NT2/D1 (cell line): ENCODE measurements around the gene ANAPC16.

Experiments used
- DNase-seq: peaks from one replicate; pipeline ENCODE4 v3.0.0-alpha.2; 2011; ENCODE audit warnings: low read depth, low spot score
- H3K27me3 ChIP-seq: 2 replicates; pipeline ENCODE4 v1.6.0; 2011; ENCODE audit warnings: mild to moderate bottlenecking; ENCODE audit not compliant: insufficient read length, insufficient read depth
- H3K36me3 ChIP-seq: 2 replicates; pipeline ENCODE4 v1.6.1; 2011; ENCODE audit warnings: mild to moderate bottlenecking, low read length, mixed read lengths; ENCODE audit not compliant: insufficient read depth, insufficient read length
- H3K4me1 ChIP-seq: 2 replicates; pipeline ENCODE4 v1.5.1; 2011; ENCODE audit not compliant: insufficient read depth, insufficient read length
- H3K4me3 ChIP-seq: 2 replicates; pipeline ENCODE4 v1.5.1; 2011; ENCODE audit warnings: low read depth; ENCODE audit not compliant: insufficient read length
- H3K9ac ChIP-seq: 2 replicates; pipeline ENCODE4 v1.6.0; 2011; ENCODE audit warnings: low read depth; ENCODE audit not compliant: insufficient read length
- H3K9me3 ChIP-seq: 2 replicates; pipeline ENCODE4 v1.5.1; 2011; ENCODE audit warnings: mild to moderate bottlenecking, low read length; ENCODE audit not compliant: insufficient read depth
- SUZ12 ChIP-seq: IDR thresholded peaks from 2 replicates; pipeline ENCODE4 v1.6.1; 2011; ENCODE audit not compliant: insufficient read length, insufficient read depth; ENCODE audit errors: extremely low read depth
- YY1 ChIP-seq: IDR thresholded peaks from 2 replicates; pipeline ENCODE4 v1.6.1; 2011; ENCODE audit not compliant: insufficient read length, insufficient read depth
- ZNF274 ChIP-seq: IDR thresholded peaks from 2 replicates; pipeline ENCODE4 v1.6.1; 2011; ENCODE audit warnings: mild to moderate bottlenecking, low read depth, low read length

Gene ANAPC16

GRCh38 chr10:72215611-72216549, at the start of gene ANAPC16, which contains the start of gene ASCC1:
TSS of gene ANAPC16 (plus strand) at chr10:72216012. CDS start at chr10:72223915, 7,903 bp downstream.
TSS of gene ASCC1 (minus strand) at chr10:72216276. CDS start at chr10:72213298, 2,978 bp downstream.
- Histone ChIP-seq H3K4me1 (no peaks in the 10 kb centered on the region), H3K4me3 (peak within 1 kb of the TSS; percentile 78), H3K9me3 (no peaks in the 10 kb centered on the region), H3K27me3 (no peaks in the 10 kb centered on the region), H3K9ac (peak within 1 kb of the TSS; percentile 85), H3K36me3 (peaks cover 13% of the 10 kb centered on the region)
- peak; percentile 74 for DNase-seq
- TF ChIP-seq YY1 (no peak), ZNF274 (no peak), SUZ12 (no peak)

DNA sequence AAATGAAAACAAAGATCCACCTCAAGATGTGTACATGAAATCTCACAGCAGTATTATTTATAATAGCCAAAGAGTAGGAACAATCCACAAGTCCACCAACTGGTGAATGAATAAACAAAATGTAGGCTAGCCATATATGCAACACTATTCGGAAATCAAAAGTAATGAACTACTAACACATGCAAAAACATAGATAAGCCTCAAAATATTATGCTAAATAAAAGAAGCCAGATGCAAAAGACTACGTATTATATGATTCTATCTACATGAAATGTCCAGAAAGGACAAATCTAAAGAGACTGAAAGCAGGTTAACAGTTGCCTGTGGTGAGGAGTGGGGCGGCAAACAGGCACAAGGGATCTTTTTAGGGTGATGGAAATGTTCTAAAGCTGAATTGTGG, 48.7 kb upstream of the ANAPC16 start:
- Histone ChIP-seq H3K4me3 (no peak overlapping the region), H3K9ac (no peak overlapping the region), H3K9me3 (no peaks in the 10 kb centered on the region), H3K27me3 (no peaks in the 10 kb centered on the region), H3K4me1 (no peaks in the 10 kb centered on the region), H3K36me3 (no peaks in the 10 kb centered on the region)
- TF ChIP-seq YY1: no peak
- no peak for TF ChIP-seq ZNF274
- TF ChIP-seq SUZ12: no peak
- DNase-seq: no peak

DNA sequence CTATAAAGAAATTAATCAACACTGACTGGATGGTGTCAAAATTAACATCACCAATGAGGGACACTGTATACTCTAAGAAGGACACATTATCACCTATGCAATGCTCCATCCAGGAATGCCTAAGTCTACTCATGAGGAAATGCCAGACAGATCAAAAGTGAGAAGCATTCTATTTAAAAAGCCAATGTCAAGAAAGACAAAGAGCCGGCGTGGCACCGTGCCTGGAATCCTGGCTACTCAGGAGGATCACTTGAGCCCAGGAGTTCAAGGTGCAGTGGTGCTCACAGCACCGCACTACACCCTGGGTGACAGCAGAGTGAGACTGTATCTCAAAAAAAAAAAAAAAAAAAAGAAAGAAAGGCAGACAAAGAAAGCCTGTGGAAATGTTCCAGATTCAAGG, 45.5 kb upstream of the ANAPC16 start:
- H3K9ac ChIP-seq: no peak overlapping the region
- H3K9me3 ChIP-seq: no peaks in the 10 kb centered on the region
- no peaks in the 10 kb centered on the region for H3K27me3 ChIP-seq
- no peaks in the 10 kb centered on the region for H3K36me3 ChIP-seq
- H3K4me3 ChIP-seq: no peak overlapping the region
- TF ChIP-seq YY1: no peak
- no peak for TF ChIP-seq SUZ12
- no peak for TF ChIP-seq ZNF274
- no peak for DNase-seq
- no peaks in the 10 kb centered on the region for H3K4me1 ChIP-seq

GRCh38 chr10:72170733-72171132, 45.1 kb upstream of the ANAPC16 start:
- Histone ChIP-seq H3K9ac (no peak overlapping the region), H3K9me3 (no peaks in the 10 kb centered on the region), H3K4me1 (no peaks in the 10 kb centered on the region), H3K4me3 (no peak overlapping the region), H3K36me3 (no peaks in the 10 kb centered on the region), H3K27me3 (no peaks in the 10 kb centered on the region)
- TF ChIP-seq SUZ12 (no peak), YY1 (no peak), ZNF274 (no peak)
- no peak for DNase-seq

DNA sequence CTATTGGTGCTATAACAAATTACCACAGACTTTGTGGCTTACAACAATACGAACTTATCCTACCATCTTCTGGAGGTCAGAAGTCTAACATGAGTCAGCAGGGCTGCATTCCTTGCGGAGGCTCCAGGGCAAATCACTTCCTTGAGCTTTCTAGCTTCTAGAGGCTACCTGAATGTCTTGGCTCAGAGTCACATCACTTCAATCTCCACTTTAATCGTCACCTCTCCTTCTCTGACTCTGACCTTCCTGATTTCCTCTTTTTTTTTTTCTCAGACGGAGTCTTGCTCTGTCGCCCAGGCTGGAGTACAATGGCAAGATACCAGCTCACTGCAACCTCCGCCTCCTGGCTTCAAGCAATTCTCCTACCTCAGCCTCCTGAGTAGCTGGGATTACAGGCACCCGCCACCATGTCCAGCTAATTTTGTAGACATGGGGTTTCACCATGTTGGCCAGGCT, 44.6 kb upstream of the ANAPC16 start:
- H3K9me3 ChIP-seq: no peaks in the 10 kb centered on the region
- H3K27me3 ChIP-seq: no peaks in the 10 kb centered on the region
- DNase-seq: peak; percentile 3
- H3K36me3 ChIP-seq: no peaks in the 10 kb centered on the region
- no peaks in the 10 kb centered on the region for H3K4me1 ChIP-seq
- no peak overlapping the region for H3K9ac ChIP-seq
- TF ChIP-seq SUZ12: no peak
- TF ChIP-seq ZNF274: no peak
- no peak for TF ChIP-seq YY1
- no peak overlapping the region for H3K4me3 ChIP-seq

GRCh38 chr10:72173262-72173618, 42.6 kb upstream of the ANAPC16 start:
- H3K36me3 ChIP-seq: peaks cover under 1% of the 10 kb centered on the region

DNA sequence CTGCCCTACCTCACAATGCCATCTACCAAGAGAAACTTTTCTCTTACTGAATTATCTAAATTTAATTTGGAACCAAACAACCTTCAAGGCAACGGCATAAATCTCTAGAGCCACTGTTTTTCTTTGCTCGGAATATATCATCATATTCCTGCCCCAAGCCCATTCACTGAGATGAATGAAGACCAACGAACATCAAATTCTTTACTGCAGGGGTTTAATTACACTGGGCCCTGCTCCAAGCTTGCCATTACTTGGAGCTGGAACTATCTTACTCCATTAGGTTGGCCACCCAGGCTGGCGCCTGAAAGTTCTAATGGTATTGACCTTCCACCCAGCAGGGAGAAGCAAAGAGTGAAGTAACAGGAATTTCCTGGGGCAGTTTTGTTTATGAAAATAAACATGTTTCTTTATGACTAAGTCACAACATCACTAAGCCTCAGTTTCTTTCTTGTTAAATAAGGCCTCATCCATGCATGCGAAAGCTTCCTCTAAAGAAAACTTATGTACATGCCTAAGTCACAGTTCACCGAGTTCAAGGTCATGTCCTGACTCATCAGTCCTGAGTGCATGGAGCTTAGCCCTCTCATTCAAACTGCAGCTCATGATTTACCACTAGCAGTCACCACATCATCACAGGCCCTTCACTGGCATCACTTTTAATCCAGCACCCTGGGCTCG, 42.1 kb upstream of the ANAPC16 start:
- DNase-seq: no peak
- no peak overlapping the region for H3K9ac ChIP-seq
- TF ChIP-seq SUZ12: no peak
- no peak for TF ChIP-seq YY1
- TF ChIP-seq ZNF274: no peak
- H3K4me1 ChIP-seq: no peaks in the 10 kb centered on the region
- H3K9me3 ChIP-seq: no peaks in the 10 kb centered on the region
- H3K4me3 ChIP-seq: no peak overlapping the region
- peaks cover 5% of the 10 kb centered on the region for H3K36me3 ChIP-seq
- no peaks in the 10 kb centered on the region for H3K27me3 ChIP-seq

More at GRCh38 chr10:72173262-72173618, 42.6 kb upstream of the ANAPC16 start:
- no peak for DNase-seq
- Histone ChIP-seq H3K4me1 (no peaks in the 10 kb centered on the region), H3K9ac (no peak overlapping the region), H3K27me3 (no peaks in the 10 kb centered on the region), H3K9me3 (no peaks in the 10 kb centered on the region), H3K4me3 (no peak overlapping the region)
- TF ChIP-seq SUZ12 (no peak), YY1 (no peak), ZNF274 (no peak)
